ENCODE data around the gene CDK18. TPM values are rescaled to one million over a fixed set of nuclear protein-coding genes. Genes with fewer than 3 reads are reported as not detected.

Gene CDK18
- total RNA-seq, 1 donor from 2014 or later, result 17.8 TPM

DNA sequence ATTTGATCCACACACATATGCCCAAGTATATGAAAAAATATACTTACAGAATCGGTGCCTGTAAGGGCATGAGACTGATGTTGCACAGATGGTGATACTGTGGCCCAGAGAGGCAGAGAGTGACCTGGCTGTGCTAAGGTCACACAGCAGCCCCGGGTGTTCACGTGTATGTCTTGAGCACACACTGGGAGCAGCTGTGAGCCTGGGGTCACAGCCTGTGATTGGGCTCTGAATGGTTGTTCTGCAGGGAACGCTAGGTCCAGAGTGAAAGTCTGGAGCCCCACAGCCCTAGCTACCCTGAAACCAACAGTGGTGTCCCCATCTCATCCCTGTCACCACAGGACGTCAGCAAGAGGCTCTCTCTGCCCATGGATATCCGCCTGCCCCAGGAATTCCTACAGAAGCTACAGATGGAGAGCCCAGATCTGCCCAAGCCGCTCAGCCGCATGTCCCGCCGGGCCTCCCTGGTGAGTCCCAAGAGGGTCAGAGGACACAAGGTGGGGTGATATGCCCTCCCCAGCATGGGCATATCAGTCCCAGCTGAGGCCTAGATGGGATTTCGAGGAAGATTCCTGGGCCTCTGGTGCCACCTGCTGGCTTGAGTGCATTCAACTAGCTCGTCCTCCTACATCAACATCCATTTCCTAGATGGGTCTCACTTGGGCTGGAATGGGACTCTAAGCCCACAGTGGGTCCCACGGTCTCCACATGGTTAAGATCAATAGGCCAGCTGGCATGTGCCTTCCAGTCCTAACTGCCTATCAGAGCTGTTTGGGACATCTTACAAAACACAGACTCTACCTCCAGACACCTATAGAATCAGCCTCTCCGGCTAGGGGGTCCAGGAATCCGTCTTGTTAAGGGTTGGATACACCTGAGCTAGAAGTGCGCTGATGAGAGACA is 19.7 kb downstream of the CDK18 start:
- Histone ChIP-seq H3K9me3 (ENCODE audit: insufficient read depth, low read depth, low read length) (no peaks in the 10 kb centered on the region), H3K27ac (ENCODE audit: low read depth, low read length) (no peak overlapping the region), H3K4me3 (ENCODE audit: insufficient read depth, low read depth, low read length) (no peak overlapping the region), H3K9ac (ENCODE audit: low read length) (no peak overlapping the region), H4K20me1 (ENCODE audit: insufficient read depth, low read length) (no peaks in the 10 kb centered on the region), H3K27me3 (ENCODE audit: insufficient read depth, low read length) (peaks cover 11% of the 10 kb centered on the region), H3K4me1 (ENCODE audit: insufficient read depth, low read length) (peaks cover under 1% of the 10 kb centered on the region), H3K79me2 (ENCODE audit: insufficient read depth, low read length) (no peaks in the 10 kb centered on the region), H3K4me2 (ENCODE audit: low read length) (no peak overlapping the region), H3K36me3 (ENCODE audit: insufficient read depth, low read length) (no peaks in the 10 kb centered on the region), H2AFZ (ENCODE audit: low read depth, low read length) (no peak overlapping the region)
- Mint-ChIP-seq H3K27me3 (ENCODE audit: low read depth, unreplicated experiment) (peaks cover 20% of the 10 kb centered on the region), H3K27ac (ENCODE audit: unreplicated experiment) (no peak overlapping the region), H3K4me1 (ENCODE audit: low read depth, unreplicated experiment) (peaks cover 2% of the 10 kb centered on the region), H3K9me3 (ENCODE audit: unreplicated experiment) (no peaks in the 10 kb centered on the region), H3K36me3 (ENCODE audit: low read depth, unreplicated experiment) (peaks cover 3% of the 10 kb centered on the region), H3K4me3 (ENCODE audit: unreplicated experiment) (no peak overlapping the region)
- no peak for DNase-seq (ENCODE audit: low read depth)
- FAIRE-seq, result peak; percentile 90
- TF ChIP-seq EZH2 (IDR thresholded peaks at IDR 0.05; ENCODE audit: insufficient read depth, low read length) (no peak), CTCF (IDR thresholded peaks at IDR 0.05; ENCODE audit: insufficient read depth, low read depth, low read length) (peak; percentile 78)

GRCh38 chr1:205524794-205525101 is 20.3 kb downstream of the CDK18 start:
- no peak overlapping the region for H3K4me3 Mint-ChIP-seq (ENCODE audit: unreplicated experiment)
- Histone ChIP-seq H4K20me1 (ENCODE audit: insufficient read depth, low read length) (no peaks in the 10 kb centered on the region), H3K9ac (ENCODE audit: low read length) (no peak overlapping the region), H3K4me1 (ENCODE audit: insufficient read depth, low read length) (peaks cover 4% of the 10 kb centered on the region), H3K9me3 (ENCODE audit: insufficient read depth, low read depth, low read length) (no peaks in the 10 kb centered on the region), H3K27me3 (ENCODE audit: insufficient read depth, low read length) (peaks cover 8% of the 10 kb centered on the region), H3K79me2 (ENCODE audit: insufficient read depth, low read length) (no peaks in the 10 kb centered on the region), H3K36me3 (ENCODE audit: insufficient read depth, low read length) (no peaks in the 10 kb centered on the region), H3K27ac (ENCODE audit: low read depth, low read length) (no peak overlapping the region), H2AFZ (ENCODE audit: low read depth, low read length) (no peak overlapping the region), H3K4me2 (ENCODE audit: low read length) (no peak overlapping the region), H3K4me3 (ENCODE audit: insufficient read depth, low read depth, low read length) (no peak overlapping the region)
- peaks cover 6% of the 10 kb centered on the region for H3K36me3 Mint-ChIP-seq (ENCODE audit: low read depth, unreplicated experiment)
- H3K4me1 Mint-ChIP-seq (ENCODE audit: low read depth, unreplicated experiment), result no peaks in the 10 kb centered on the region
- DNase-seq (ENCODE audit: low read depth), result no peak
- no peak overlapping the region for H3K27ac Mint-ChIP-seq (ENCODE audit: unreplicated experiment)
- TF ChIP-seq EZH2 (IDR thresholded peaks at IDR 0.05; ENCODE audit: insufficient read depth, low read length) (no peak), CTCF (IDR thresholded peaks at IDR 0.05; ENCODE audit: insufficient read depth, low read depth, low read length) (no peak)
- H3K9me3 Mint-ChIP-seq (ENCODE audit: unreplicated experiment), result no peaks in the 10 kb centered on the region
- no peak for FAIRE-seq
- peaks cover 20% of the 10 kb centered on the region for H3K27me3 Mint-ChIP-seq (ENCODE audit: low read depth, unreplicated experiment)

All from astrocyte (in vitro differentiated cells and primary cell).